GM12864 (cell line): ENCODE measurements around the gene NINJ2.
A peak's percentile ranks its signal among the peaks of the same experiment; 100 is the strongest.

Source experiments
- DNase-seq: peaks from one replicate; pipeline ENCODE4 v3.0.0-alpha.2; 2011; ENCODE audit warnings: low read depth
- H3K4me3 ChIP-seq: 2 replicates; pipeline ENCODE4 v1.5.1; 2011; ENCODE audit warnings: mild to moderate bottlenecking, low read depth, low read length, control low read depth
- TF ChIP-seq, protein P1 (sequence below): IDR thresholded peaks from 2 replicates; pipeline ENCODE4 v1.5.1; 2011; ENCODE audit warnings: low read depth, mild to moderate bottlenecking, moderate library complexity, low read length, control low read depth, inconsistent platforms; ENCODE audit errors: missing control alignments

The NINJ2 gene

DNA sequence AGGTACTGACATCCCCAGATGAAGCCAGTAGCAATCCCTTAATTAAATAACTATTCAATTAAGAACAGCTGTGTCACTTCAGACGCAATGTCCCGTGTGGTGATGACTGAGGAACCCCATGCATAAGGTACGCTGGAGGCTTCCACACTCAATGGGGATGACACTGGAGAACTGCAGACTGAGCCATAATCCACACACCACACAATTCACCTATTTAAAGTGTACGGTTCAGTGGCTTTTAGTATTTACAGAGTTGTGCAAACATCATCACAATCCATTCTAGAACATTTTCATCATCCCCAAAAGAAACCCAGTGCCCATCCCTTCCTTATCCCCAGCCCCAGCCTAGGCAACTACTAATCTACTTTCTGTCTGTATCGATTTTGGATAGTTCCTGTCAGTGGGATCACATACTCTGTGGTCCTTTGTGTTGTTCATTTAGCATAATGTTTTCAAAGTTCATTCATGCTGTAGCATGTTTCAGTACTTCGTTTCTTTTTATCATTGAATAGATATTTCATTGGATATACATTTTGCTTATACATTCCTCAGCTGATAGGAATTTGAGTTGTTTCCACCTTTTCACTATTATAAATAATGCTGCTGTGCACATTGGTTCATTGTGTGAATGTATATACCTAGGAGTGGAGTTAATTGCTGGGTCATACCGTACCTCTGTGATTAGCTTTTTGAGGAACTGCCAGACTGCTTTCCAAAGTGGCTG is 61.1 kb downstream of the NINJ2 start:
- H3K4me3 ChIP-seq, result no peak overlapping the region
- TF ChIP-seq, protein P1, sequence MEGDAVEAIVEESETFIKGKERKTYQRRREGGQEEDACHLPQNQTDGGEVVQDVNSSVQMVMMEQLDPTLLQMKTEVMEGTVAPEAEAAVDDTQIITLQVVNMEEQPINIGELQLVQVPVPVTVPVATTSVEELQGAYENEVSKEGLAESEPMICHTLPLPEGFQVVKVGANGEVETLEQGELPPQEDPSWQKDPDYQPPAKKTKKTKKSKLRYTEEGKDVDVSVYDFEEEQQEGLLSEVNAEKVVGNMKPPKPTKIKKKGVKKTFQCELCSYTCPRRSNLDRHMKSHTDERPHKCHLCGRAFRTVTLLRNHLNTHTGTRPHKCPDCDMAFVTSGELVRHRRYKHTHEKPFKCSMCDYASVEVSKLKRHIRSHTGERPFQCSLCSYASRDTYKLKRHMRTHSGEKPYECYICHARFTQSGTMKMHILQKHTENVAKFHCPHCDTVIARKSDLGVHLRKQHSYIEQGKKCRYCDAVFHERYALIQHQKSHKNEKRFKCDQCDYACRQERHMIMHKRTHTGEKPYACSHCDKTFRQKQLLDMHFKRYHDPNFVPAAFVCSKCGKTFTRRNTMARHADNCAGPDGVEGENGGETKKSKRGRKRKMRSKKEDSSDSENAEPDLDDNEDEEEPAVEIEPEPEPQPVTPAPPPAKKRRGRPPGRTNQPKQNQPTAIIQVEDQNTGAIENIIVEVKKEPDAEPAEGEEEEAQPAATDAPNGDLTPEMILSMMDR, result no peak
- no peak for DNase-seq

DNA sequence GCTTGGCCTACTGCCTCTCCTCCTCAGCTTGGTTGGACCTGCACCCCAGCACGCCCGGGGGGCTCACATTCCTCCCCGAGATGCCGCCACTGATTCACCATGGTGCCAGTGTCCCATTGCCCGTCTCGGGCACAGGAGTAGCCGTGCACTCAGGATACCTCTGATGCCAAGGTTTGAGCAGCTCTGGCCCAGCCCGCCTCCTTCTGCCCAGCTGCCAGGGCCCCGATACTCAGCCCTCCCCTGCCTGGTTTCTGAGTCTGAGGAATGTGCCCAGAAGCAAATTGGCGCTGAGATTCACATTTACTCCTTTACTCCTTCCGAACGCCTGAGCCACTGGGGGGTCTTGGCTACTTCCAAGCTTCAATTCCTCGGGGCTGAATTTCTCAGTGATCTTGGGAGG is 63.5 kb downstream of the NINJ2 start:
- no peak overlapping the region for H3K4me3 ChIP-seq
- TF ChIP-seq, protein P1, result no peak
- no peak for DNase-seq

DNA sequence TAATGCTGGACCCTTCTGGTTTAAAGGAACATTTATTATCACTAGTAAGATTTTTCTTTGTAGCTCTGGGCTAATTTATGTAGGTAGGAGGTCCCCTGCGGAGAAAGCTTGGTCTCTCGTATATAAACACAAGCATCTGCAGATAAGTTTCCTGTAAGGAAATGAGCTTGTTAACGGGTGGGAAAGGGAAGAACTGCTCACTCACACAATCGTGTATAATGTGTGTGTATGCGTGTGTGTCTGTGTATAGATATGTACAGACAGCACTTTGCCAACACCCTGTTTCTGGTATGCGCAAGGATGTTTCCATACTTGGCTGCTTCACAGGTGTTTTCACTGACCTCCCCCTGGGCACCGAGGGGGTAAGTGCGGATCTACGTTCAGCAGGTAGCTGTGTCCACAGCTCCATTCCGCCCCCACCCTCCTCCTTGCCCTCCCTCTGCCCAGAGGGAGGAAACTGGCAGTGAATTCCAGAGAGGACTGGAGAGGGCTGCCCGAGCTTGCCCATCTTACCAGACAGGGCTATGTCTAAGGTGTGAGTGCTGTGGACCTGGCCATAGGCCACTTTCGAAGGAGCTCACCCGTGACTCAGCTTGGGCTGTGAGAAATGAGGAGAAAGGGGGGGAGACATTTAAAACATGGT is 65.2 kb downstream of the NINJ2 start:
- no peak overlapping the region for H3K4me3 ChIP-seq
- TF ChIP-seq, protein P1, result no peak
- no peak for DNase-seq

DNA sequence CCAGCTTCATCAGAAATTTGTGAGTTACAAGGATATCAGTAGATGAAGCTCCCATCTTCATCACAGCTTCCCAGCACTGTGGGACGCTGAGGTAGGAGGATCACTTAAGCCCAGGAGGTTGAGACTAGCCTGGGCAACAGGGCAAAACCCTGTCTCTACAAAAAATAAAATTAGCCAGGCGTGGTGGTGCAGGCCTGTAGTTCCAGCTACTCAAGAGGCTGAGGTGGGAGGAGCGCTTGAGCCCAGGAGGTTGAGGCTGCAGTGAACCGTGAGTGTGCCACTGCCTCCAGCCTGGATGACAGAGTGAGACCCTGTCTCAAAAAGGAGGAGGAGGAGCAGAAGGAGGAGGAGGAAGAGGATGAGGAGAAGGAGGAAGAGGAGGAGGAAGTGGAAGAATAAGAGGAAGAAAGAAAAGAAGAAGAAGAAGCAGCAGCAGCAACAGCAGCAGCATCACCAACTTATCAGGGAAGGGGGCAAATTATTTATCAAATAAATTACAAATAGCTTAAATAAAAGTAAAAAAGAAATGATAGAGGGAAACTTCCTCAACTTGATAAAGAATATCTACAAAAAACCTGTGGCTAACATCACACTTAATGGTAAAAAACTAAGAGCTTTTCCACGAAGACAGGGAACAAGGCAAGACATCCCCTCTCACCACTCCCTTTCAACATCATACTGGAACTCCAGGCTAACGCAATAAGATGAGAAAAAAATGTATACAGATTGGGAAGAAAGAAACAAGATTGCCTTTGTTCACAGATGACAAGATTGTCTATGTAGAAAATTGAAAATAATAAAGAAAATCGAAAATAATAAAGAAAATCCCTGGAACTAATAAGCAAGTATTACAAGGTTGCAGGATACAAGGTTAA is 69.6 kb downstream of the NINJ2 start:
- H3K4me3 ChIP-seq, result no peak overlapping the region
- TF ChIP-seq, protein P1, result no peak
- no peak for DNase-seq

GRCh38 chr12:592024-592505 is 71.2 kb downstream of the NINJ2 start:
- no peak overlapping the region for H3K4me3 ChIP-seq
- TF ChIP-seq, protein P1, result no peak
- DNase-seq, result no peak

GRCh38 chr12:591167-592023 is 71.8 kb downstream of the NINJ2 start:
- TF ChIP-seq, protein P1, result peak; percentile 24
- no peak for DNase-seq
- no peak overlapping the region for H3K4me3 ChIP-seq
